Activated CD4-positive, alpha-beta T cell treated with anti-CD3 and anti-CD28 coated beads, Interleukin-2, amount 50 U/mL, for 1 hour (primary cell): ENCODE data around the gene ETDC.
"Not testable (repeated sequence)": the region's sequence is repeated elsewhere in the genome, so short reads cannot be mapped to it uniquely, and the experiment has no call there.

Experiments used
- DNase-seq: peaks from one replicate; pipeline ENCODE4 v3.0.0-alpha.2; 2020

The ETDC gene

GRCh38 chrX:135309430-135309923, at the start of gene ETDC:
ETDC (plus strand) TSS chrX:135309480; CDS start chrX:135309480, 0 bp downstream.
- DNase-seq: no peak

- DNase-seq: not testable (repeated sequence)
Measured at GRCh38 chrX:135260976-135261375, 48.3 kb upstream of the ETDC start.

GRCh38 chrX:135263376-135263775, 45.9 kb upstream of the ETDC start:
- DNase-seq: not testable (repeated sequence)

GRCh38 chrX:135264206-135264605, 45.1 kb upstream of the ETDC start:
- DNase-seq: no peak

GRCh38 chrX:135273162-135273561, 36.1 kb upstream of the ETDC start:
- DNase-seq: no peak

- no peak for DNase-seq
Measured at GRCh38 chrX:135275973-135276372, 33.3 kb upstream of the ETDC start.

GRCh38 chrX:135287266-135287823, 21.9 kb upstream of the ETDC start:
- DNase-seq: no peak

GRCh38 chrX:135295238-135295943, 13.9 kb upstream of the ETDC start:
- peak; percentile 57 for DNase-seq

GRCh38 chrX:135295944-135296305, 13.4 kb upstream of the ETDC start:
- DNase-seq: no peak

GRCh38 chrX:135302269-135302873, 6.9 kb upstream of the ETDC start:
- DNase-seq: no peak

- no peak for DNase-seq
Measured at GRCh38 chrX:135304741-135305140, 4.5 kb upstream of the ETDC start.

GRCh38 chrX:135307171-135307570, 2.1 kb upstream of the ETDC start:
- no peak for DNase-seq

GRCh38 chrX:135308345-135308855, 880 bp upstream of the ETDC start:
- no peak for DNase-seq

- no peak for DNase-seq
Measured at GRCh38 chrX:135315864-135316263, 6.6 kb downstream of the ETDC start.

GRCh38 chrX:135324463-135324862, 15.2 kb downstream of the ETDC start:
- DNase-seq: no peak

GRCh38 chrX:135325036-135325818, 15.9 kb downstream of the ETDC start:
- DNase-seq: not testable (repeated sequence)

- no peak for DNase-seq
Measured at GRCh38 chrX:135327299-135327698, 18.0 kb downstream of the ETDC start.

GRCh38 chrX:135328421-135329005, 19.2 kb downstream of the ETDC start:
- no peak for DNase-seq

- DNase-seq: no peak
Measured at GRCh38 chrX:135330706-135331105, 21.4 kb downstream of the ETDC start.

- DNase-seq: no peak
Measured at GRCh38 chrX:135331525-135331924, 22.2 kb downstream of the ETDC start.

- DNase-seq: no peak
Measured at GRCh38 chrX:135340831-135341230, 31.6 kb downstream of the ETDC start.

- no peak for DNase-seq
Measured at GRCh38 chrX:135345107-135345589, 35.9 kb downstream of the ETDC start.

GRCh38 chrX:135346975-135347374, 37.7 kb downstream of the ETDC start:
- DNase-seq: no peak
